ENCODE results near the gene GXYLT2. TPM values are rescaled to one million over a fixed set of nuclear protein-coding genes. Genes with fewer than 3 reads are reported as not detected.
A peak's percentile ranks its signal among the peaks of the same experiment; 100 is the strongest.

Gene GXYLT2
- total and polyA plus RNA-seq, 10 of the 15 experiments (the other 5 are each of a cell fraction or from before 2014, with no cell fraction given), result 0.27 to 2.6 (median 0.78) TPM

GRCh38 chr3:72959336-72959735, 71.5 kb downstream of the GXYLT2 start:
- FAIRE-seq (no peak), DNase-seq (ENCODE audit: low read depth, low spot score) (no peak), ATAC-seq (no peak)
- 99% methylated on average over 5 of the region's 5 CpGs for WGBS (ENCODE audit: insufficient coverage, insufficient replicate concordance, low lambda C conversion rate, missing lambda C conversion rate)
- CTCF ChIA-PET, result no interaction called here
- RAD21 ChIA-PET (ENCODE audit: unreplicated experiment), result no interaction called here
- Histone ChIP-seq H3K4me2 (ENCODE audit: control insufficient read depth, insufficient read depth) (no peak overlapping the region), H3K4me1 (ENCODE audit: control insufficient read depth, insufficient read depth, low read length) (no peaks in the 10 kb centered on the region), H4K20me1 (ENCODE audit: control insufficient read depth, insufficient read depth) (no peaks in the 10 kb centered on the region), H3K79me2 (ENCODE audit: control insufficient read depth, insufficient read depth, low read length) (no peaks in the 10 kb centered on the region), H3K27me3 (replicated peaks in 1 of 2; ENCODE audit: control insufficient read depth in 2 of 2, insufficient read depth in 2 of 2, low read length in 1 of 2) (no peaks in the 10 kb centered on the region), H3K4me3 (no peak overlapping the region), H2AFZ (ENCODE audit: control insufficient read depth, low read depth, low read length) (no peak overlapping the region), H3K9me3 (replicated peaks; ENCODE audit: control insufficient read depth, insufficient read depth, low read length) (no peaks in the 10 kb centered on the region), H3K27ac (ENCODE audit: control insufficient read depth, insufficient read depth) (no peak overlapping the region), H3K9ac (ENCODE audit: control insufficient read depth, insufficient read depth, low read length) (no peak overlapping the region), H3K36me3 (ENCODE audit: control insufficient read depth in 2 of 2, insufficient read depth in 2 of 2, low read length in 1 of 2) (no peaks in the 10 kb centered on the region)
- SMC1A ChIA-PET (ENCODE audit: uncharacterized antibody, unreplicated experiment), result no interaction called here
- intact Hi-C loops (cut with micrococcal nuclease; ENCODE audit: unreplicated experiment) (no loop called here), in situ Hi-C loops (cut with MboI) (no loop called here)
- TF ChIP-seq MTA3 (IDR thresholded peaks at IDR 0.05; ENCODE audit: borderline replicate concordance, low read length) (no peak), NR2C1 (IDR thresholded peaks at IDR 0.05) (no peak), STAT1 (conservative IDR thresholded peaks at IDR 0.05) (no peak)
- POLR2A ChIA-PET, result no interaction called here
- BruUV-seq (replicated peaks), result no TSS peak

GRCh38 chr3:72960812-72961518, 73.1 kb downstream of the GXYLT2 start:
- no peak for TF ChIP-seq JUND (IDR thresholded peaks at IDR 0.05; ENCODE audit: low read depth, low read length)
- no peak for TF ChIP-seq SREBF2 (IDR thresholded peaks at IDR 0.05; ENCODE audit: low read length)
- no peak for TF ChIP-seq ATF2 (IDR thresholded peaks at IDR 0.05; ENCODE audit: low read length)
- TF ChIP-seq SRF (IDR thresholded peaks at IDR 0.05; ENCODE audit: low read depth in 2 of 2, low read length in 2 of 2), result no peak
- no peak for TF ChIP-seq TARDBP (IDR thresholded peaks at IDR 0.05; ENCODE audit: borderline replicate concordance)
- no peak for TF ChIP-seq CUX1 (IDR thresholded peaks at IDR 0.05; ENCODE audit: insufficient replicate concordance, low read depth, low read length)
- TF ChIP-seq BCL11A (IDR thresholded peaks at IDR 0.05; ENCODE audit: low read depth, low read length), result no peak
- Histone ChIP-seq H3K4me1 (ENCODE audit: control insufficient read depth, insufficient read depth, low read length) (peaks cover 5% of the 10 kb centered on the region), H3K79me2 (ENCODE audit: control insufficient read depth, insufficient read depth, low read length) (no peaks in the 10 kb centered on the region), H3K4me3 (no peak overlapping the region), H3K4me2 (ENCODE audit: control insufficient read depth, insufficient read depth) (no peak overlapping the region), H3K27me3 (replicated peaks in 1 of 2; ENCODE audit: control insufficient read depth in 2 of 2, insufficient read depth in 2 of 2, low read length in 1 of 2) (no peaks in the 10 kb centered on the region), H3K9me3 (replicated peaks; ENCODE audit: control insufficient read depth, insufficient read depth, low read length) (no peaks in the 10 kb centered on the region), H3K9ac (ENCODE audit: control insufficient read depth, insufficient read depth, low read length) (no peak overlapping the region), H3K27ac (ENCODE audit: control insufficient read depth, insufficient read depth) (no peak overlapping the region), H3K36me3 (ENCODE audit: control insufficient read depth in 2 of 2, insufficient read depth in 2 of 2, low read length in 1 of 2) (no peaks in the 10 kb centered on the region), H2AFZ (ENCODE audit: control insufficient read depth, low read depth, low read length) (no peak overlapping the region), H4K20me1 (ENCODE audit: control insufficient read depth, insufficient read depth) (no peaks in the 10 kb centered on the region)
- intact Hi-C loops (cut with micrococcal nuclease; ENCODE audit: unreplicated experiment) (no loop called here), in situ Hi-C loops (cut with MboI) (no loop called here)
- 70% methylated on average over 7 of the region's 7 CpGs for WGBS (ENCODE audit: insufficient coverage, insufficient replicate concordance, low lambda C conversion rate, missing lambda C conversion rate)
- DNase-seq (ENCODE audit: low read depth, low spot score), result no peak
- SMC1A ChIA-PET (ENCODE audit: uncharacterized antibody, unreplicated experiment), result interaction anchor here (0.7 to 1.3 kb wide), 5 partner anchors 10 to 119 kb away, joined by 3 to 6 read pairs (median 3); partner anchors contain the start of gene PPP4R2
- POLR2A ChIA-PET, result interaction anchor here (0.6 kb wide), 1 partner anchor 13 kb away, joined by 4 read pairs; no protein-coding TSS in a partner anchor
- no TSS peak for BruUV-seq (replicated peaks)
- peak; percentile 18; the same call in 2 of the 3 replicates for ATAC-seq
- RAD21 ChIA-PET (ENCODE audit: unreplicated experiment), result interaction anchor here (1.2 kb wide), 1 partner anchor 22 kb away, joined by 3 read pairs; no protein-coding TSS in a partner anchor
- CTCF ChIA-PET, result no interaction called here
- FAIRE-seq, result no peak

Measured in GM12878 (cell line).